GM21360 (cell line): ENCODE measurements around the gene IGF2BP1.
"Not testable (repeated sequence)": the region's sequence is repeated elsewhere in the genome, so short reads cannot be mapped to it uniquely, and the experiment has no call there.

Source experiments
- ATAC-seq: cut with Tn5 transposase; IDR thresholded peaks from one replicate; pipeline ENCODE4 v1.9.1; 2021; ENCODE audit warnings: mild to moderate bottlenecking, moderate library complexity; ENCODE audit not compliant: unreplicated experiment

The IGF2BP1 gene

DNA sequence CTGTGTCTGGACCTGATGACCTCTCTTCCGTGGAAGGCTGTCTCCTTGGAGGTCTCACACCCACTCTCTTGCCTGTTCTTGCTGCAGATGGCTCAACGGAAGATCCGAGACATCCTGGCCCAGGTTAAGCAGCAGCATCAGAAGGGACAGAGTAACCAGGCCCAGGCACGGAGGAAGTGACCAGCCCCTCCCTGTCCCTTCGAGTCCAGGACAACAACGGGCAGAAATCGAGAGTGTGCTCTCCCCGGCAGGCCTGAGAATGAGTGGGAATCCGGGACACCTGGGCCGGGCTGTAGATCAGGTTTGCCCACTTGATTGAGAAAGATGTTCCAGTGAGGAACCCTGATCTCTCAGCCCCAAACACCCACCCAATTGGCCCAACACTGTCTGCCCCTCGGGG lies 52.1 kb downstream of the IGF2BP1 start:
- no peak for ATAC-seq

DNA sequence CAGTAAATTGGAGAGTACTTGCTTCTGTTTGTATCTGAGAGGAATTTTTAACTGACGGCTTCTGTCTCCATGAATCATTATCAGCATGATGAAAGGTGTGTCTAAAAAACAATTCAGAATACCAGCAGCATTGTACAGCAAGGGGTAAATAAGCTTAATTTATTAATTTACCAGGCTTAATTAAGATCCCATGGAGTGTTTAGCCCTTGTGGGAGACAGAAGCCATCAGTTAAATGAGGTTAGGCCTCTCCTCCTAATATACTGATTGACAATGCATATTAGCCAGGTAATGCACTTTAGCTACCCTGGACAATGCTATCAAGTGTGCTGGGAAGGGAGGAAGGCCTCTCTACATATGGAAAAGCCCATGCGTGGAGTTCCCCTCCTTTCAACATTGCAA lies 53.4 kb downstream of the IGF2BP1 start:
- ATAC-seq = no peak

DNA sequence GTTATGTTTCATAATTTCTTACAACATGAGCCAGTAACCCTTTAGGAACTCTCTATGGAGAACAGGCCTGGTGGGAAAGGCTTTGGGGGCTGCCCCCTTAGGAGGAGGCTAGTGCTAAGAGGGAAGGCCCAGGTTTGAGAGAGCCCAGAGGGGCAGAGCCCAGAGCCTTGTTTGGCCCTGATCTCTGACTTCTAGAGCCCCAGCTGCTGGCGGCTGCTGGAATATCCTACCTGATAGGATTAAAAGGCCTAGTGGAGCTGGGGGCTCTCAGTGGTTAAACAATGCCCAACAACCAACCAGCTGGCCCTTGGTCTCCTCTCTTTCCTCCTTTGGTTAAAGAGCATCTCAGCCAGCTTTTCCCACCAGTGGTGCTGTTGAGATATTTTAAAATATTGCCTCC lies 54.1 kb downstream of the IGF2BP1 start:
- ATAC-seq = no peak

DNA sequence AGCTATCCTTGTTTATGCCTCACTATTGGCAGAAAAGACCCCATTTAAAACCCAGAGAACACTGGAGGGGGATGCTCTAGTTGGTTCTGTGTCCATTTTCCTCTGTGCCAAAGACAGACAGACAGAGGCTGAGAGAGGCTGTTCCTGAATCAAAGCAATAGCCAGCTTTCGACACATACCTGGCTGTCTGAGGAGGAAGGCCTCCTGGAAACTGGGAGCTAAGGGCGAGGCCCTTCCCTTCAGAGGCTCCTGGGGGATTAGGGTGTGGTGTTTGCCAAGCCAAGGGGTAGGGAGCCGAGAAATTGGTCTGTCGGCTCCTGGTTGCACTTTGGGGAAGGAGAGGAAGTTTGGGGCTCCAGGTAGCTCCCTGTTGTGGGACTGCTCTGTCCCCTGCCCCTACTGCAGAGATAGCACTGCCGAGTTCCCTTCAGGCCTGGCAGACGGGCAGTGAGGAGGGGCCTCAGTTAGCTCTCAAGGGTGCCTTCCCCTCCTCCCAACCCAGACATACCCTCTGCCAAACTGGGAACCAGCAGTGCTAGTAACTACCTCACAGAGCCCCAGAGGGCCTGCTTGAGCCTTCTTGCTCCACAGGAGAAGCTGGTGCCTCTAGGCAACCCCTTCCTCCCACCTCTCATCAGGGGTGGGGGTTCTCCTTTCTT lies 56.1 kb downstream of the IGF2BP1 start:
- no peak for ATAC-seq

DNA sequence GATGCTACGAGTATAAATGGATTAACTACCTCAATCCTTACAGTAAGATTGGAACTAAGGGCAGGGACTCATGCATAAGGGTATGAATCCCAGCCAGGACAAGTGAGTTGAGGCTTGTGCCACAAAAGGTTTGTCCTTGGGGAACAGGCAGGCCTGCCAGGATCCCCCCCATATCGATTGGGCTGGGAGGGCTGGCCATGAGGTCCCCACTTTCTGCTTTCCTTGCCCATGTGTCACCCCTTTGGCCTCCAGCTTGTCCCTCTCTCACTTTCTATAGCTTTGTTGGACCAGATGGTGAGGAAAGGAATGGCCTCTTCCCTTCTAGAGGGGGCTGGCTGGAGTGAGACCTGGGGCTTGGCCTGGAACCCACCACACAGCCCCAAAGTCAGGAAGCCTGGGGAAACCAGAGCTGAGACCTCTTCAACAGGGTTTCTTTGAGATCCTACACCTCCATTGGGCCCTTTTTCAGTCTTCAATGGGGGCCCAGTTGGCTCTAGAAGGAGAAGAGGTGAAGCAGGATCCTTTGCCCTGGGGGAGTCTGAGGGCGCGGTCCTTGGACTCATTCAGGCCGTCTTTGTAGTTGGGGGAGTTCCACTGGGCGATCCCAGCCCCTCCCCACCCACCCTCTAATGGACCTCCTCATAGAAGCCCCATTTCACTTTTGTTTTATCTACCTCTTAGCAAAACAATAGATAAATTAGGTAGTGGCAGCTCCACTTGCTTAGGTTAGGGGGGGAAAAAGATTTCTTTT lies 57.3 kb downstream of the IGF2BP1 start:
- ATAC-seq = no peak

DNA sequence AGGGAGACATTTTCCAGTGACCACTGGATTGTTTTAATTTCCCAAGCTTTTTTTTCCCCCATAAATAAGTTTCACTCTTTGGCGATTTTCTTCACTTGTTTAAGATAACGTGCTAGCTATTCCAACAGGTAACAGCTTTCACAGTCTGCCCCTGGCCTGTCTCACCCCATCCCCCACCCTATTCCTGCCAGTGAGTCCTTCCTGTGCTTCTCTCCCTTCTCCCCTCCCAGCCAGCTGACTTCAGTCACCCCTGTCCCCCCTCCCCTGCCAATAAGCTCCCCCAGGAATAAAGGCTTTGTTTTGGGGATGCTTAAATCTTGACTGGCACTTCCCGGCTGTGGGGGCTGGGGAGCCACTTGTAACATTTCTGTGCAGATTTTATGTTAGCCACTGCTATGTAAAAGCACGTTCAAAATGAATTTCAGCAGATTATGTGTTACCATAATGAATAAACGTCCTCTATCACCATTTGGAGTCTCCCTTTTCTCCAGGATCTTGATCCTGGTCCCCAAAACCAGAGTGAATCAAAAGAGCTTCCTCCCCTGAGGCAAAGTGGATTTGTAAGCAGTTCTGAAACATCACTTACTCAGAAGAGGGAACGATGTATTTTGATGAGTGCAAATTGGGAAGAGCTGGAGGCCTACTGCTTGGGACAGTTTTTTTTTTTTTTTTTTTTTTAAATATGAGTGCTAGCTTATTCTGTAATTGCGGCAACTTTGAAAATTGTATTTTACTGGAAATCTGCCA lies 58.2 kb downstream of the IGF2BP1 start:
- no peak for ATAC-seq

DNA sequence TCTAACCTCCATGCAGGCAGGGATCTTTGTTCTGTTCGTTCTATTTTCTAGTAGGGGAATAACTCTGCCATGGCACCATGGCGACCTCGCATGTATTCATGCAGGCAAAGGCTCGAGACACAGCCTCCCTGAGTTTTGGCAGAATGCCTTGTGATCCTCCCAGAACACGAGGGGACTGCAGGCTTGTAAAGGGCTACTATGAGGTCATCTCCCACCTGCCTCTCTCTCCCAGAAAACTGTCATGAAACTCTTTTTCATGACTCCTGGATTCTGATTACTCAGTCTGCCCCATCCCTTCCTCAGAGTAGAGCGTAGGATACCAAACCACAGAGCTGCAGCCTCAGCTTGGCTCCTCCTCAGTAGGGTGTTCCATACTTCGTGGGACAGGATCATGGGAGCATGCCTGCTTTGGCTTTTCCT lies 64.3 kb downstream of the IGF2BP1 start:
- ATAC-seq = no peak

DNA sequence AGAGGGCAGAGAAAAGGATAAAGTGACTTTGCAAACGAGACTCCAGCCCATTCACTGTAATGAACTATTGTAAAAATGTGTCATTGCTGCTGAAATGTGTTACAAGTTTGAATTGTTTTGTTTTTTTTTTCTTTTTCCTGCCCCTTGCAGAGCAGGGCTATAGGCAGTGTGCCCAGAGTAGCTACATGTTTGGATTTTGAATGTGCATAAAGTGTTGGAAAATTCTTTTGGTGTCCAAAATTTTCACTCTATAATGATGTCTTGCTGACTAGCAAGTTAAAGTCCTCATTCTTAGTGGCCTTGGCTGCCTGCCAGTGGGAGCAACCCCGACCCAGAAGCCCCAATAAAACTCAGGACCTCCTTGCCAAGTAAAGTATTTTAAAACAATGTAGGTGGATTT lies 66.5 kb downstream of the IGF2BP1 start:
- ATAC-seq = no peak

DNA sequence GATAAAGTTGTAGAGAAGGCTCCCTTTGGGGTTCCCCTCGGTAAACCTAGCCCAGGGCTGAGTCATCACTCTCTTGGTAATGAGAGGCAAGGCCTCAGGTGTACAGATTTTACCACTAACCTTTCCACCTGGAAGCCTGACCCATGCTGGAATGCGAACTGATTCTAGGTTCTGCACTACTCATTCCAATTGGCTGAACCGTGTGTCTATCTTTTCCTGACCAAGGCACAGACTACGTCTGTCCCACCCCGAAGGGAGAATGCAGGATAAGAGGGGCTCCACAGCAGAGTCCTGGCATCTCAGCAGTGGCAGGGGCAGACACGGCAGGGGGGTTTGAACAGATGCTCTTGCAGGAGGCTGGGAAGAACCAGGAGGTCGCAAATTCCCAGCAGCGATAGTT lies 70.0 kb downstream of the IGF2BP1 start:
- no peak for ATAC-seq

DNA sequence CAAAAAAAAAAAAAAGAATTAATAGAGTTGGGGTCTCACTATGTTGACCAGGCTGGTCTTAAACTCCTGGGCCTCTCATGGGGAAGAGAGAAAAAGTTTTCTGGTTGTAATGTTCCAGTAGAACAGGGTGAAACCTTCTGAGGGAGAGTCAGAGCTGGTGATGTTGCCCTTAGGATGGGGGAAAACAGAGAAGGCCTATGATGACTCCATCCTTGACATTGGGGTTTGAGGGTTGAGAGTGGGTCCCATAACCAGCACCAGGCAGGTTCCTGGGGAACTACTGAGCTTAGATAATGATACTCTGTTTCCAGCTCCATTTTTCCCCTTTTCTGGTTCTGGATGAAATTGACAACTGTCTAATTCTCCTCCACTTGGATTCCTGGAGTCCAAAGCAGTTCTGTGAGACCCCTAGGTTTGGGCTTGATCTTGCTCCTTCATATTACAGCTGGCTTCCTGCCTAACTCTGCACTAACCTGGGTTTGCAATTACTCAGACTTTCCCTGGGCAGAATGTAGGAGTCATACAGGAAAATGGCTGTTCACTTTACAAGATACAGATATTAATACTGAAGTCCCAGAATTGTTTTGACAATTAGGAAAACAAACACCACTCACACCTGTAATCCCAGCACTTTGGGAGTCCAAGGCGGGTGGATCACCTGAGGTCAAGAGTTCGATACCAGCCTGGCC lies 72.5 kb downstream of the IGF2BP1 start:
- ATAC-seq = no peak

DNA sequence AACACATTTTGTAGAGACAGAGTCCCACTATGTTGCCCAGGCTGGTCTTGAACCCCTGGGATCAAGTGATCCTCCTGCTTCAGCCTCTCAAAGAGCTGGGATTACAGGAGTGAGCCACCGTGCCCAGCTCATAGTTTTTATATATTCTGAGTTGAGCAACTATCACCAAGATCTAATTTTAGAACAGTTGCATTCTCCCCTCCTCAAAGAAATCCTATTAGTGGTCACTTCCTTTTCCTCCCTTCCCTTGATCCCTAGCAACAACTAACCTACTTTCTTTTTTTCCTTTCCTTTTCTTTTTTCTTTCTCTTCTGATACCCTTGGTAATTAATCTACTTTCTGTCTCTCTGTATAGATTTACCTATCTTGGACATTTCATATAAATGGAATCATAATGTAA lies 73.9 kb downstream of the IGF2BP1 start:
- ATAC-seq = no peak

DNA sequence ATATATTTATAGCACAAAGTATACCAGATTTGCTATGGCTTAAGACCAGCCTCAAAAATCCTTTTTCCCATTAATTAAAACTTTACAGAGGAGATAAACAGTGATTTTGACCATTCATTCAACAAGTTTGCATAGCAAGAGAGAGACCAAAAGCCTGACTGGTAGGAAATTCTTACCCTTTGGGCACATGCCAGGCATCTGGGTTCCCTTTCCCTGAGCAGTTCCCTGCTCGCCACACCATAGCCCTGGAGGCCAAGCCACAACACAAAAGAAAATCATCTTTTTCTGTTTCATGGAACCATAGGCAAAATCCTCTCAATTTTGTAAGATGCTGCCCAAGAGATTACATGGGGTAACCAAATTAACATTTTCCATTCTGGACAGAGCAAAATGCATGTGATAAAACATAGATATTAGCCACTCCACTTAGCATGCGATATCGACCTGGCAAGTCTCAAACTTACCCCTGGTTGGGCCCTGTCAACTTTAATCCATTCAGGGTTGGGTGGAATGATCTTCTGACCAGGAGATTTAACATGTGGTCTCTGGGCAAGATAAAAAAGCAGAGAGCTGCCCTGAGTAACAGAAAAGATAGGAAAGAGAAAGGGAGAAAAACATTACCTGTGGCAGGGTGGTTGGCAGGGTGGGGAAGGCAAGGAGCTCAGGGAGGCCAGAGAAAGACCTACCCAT lies 77.8 kb downstream of the IGF2BP1 start:
- no peak for ATAC-seq

DNA sequence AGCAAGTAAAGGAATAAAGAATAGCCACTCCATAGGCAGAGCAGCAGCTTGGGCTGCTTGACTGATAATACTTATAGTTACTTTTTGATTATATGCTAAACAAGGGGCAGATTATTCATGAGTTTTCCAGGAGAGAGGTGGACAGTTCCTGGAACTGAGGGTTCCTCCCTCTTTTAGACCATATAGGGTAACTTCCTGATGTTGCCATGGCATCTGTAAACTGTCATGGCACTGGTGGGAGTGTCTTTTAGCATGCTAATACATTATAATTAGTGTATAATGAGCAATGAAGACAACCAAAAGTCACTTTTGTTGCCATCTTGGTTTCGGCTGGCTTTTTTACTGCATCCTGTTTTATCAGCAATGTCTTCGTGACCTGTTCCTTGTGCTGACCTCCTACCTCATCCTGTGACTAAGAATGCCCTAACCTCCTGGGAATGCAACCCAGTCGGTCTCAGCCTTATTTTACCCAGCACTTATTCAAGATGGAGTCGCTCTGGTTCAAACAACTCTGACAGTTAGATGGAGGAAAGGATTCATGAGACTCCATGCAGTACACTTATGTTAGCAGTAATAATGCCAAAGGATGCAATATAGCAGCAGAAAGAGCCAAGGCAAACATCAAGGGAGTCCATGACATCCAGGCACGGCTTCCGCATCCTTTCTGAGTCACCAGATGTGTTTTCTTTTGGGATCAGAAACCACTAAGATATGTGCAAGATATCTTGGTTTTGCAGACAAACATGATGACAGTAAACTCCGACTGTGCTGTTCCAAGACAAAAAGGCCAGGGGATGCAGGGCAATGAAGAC lies 79.6 kb downstream of the IGF2BP1 start:
- no peak for ATAC-seq

DNA sequence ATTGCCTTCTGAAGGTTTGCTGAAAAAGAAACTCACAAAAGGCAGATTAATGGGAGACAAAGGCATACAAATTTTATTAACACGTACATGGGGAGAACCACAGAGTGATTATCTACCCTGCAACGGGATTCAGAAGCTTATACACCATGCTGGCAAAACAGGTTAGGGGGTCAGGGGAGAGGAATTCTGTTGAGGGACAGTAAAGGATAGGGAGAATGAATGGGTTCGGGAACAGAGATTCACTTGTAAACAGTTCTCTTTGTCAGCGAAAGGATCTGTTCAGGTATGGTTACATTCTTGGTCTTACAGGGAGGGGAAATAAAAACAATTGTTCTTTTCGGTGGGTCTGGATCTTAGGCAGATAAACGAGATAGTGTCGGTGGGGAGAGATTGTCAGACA lies 81.1 kb downstream of the IGF2BP1 start:
- ATAC-seq = no peak

DNA sequence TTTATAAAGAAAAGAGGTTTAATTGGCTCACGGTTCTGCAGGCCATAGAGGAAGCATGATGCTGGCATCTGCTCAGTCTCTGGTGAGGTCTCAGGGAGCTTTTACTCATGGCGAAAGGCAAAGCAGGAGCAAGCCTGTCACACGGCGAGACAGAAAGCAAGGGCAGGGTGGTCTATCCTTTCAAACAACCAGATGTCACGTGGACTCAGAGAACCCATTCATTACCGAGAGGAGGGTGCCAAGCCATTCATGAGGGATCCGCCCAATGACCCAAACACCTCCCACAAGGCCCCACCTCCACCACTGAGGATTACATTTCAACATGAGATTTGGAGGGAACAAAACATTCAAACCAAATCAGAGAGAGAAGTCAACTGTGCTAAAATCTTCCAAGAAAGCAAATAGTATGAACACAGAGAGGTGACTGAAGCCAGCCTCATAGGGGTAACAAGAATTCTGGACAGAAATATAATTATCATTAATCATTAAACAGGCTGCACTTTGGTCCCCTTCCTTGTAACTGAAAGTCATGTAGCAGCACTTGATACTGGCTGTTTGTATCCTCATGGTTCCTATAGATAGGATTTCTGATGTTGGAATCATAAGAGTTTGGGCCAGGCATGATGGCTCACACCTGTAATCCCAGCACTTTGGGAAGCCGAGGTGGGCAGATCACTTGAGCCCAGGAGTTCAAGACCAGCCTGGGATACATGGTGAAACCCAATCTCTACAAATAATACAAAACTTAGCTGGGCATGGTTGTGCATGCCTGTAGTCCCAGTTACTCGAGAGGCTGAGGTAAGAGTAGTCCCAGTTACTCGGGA lies 82.9 kb downstream of the IGF2BP1 start:
- no peak for ATAC-seq

DNA sequence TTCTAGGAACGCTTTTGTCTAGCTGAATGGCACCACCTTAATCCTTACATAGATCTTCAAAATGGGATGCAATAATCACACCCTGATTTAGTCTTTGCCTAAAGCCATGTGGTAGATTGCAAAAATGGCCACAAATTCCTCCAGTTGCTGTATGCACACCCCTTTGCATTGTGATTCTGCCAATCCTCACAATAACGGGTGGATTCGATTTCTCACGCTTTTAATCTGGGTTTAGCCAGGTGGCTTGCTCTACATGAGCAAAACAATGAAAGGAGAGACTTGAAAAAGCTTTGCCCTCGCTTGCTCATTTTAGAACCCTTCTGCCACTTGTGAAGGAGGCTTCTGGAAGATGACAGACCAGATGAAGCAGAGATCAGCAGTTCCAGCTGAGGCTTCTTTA lies 85.0 kb downstream of the IGF2BP1 start:
- no peak for ATAC-seq

DNA sequence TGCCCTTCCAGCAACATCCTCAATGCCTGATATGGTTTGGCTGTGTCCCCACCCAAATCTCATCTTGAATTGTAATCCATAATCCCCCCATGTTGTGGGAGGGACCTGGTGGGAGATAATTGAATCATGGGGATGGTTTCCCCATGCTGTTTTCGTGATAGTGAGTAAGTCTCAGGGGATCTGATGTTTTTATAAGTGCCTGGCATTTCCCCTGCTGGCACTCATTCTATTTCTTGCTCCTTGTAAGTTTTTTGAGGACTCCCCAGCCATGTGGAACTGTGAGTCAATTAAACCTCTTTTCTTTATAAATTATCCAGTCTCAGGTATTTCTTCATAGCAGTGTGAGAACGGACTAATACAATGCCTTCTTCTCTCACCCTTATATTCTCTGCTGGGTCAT lies 87.9 kb downstream of the IGF2BP1 start:
- not testable (repeated sequence) for ATAC-seq

DNA sequence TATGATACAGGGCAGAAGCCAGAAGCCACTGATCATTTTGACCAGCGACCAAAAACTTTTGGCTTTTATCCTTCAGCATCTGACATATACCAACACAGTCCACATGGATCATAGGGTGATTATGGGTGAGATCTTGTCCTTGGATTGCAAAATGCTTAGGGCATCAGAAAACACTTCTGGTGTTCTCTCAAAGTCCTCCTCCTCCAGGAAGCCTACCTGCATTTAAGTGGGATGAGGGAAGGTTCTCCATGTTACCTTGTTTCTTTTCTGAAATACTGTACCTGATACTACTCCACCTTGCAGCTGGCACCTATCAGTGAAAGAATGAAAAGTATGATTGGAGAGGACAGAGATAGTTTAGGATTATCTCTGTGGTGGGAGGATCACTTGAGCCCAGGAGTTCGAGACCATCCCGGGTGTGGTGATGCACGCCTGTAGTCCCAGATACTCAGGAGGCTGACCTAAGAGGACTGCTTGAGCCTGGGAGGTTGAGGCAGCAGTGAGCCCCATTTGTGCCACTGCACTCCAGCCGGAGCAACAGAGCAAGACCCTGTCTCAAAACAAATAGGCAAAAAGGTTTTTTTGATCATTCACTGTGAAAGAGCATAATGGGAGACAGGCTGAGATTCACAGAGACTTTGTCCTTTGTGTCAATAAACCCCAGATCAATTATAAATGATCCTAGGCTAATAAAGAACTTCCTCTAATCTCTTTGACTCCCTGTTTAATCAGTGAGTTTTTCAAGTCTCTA lies 88.6 kb downstream of the IGF2BP1 start:
- ATAC-seq = no peak

DNA sequence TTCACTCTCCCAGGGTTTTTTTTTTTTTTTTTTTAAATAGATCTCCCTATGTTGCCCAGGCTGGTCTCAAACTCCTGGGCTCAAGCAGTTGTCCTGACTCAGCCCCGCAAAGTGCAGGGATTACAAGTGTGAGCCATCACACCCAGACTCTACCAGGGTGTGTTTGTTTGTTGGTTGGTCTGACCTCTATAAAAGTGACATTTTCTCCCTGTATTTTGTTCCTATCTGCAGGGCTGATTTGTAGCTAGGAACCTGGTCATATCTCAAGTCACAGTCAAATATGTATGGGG lies 89.1 kb downstream of the IGF2BP1 start:
- ATAC-seq = no peak
